NB4 (cell line): ENCODE results near the gene NOC4L.

ENCODE experiments used
- DNase-seq: peaks from one replicate; pipeline ENCODE4 v3.0.0; 2010; ENCODE audit warnings: low read depth
- H3K4me3 ChIP-seq: one replicate; pipeline ENCODE4 v1.5.1; 2011; ENCODE audit warnings: mild to moderate bottlenecking, low read depth, low read length, moderate library complexity
- MYC ChIP-seq: IDR thresholded peaks from 2 replicates; pipeline ENCODE4 v1.6.1; 2011; ENCODE audit warnings: low read depth, low read length
- POLR2A ChIP-seq: IDR thresholded peaks from 2 replicates; pipeline ENCODE4 v1.6.1; 2011; ENCODE audit warnings: mild to moderate bottlenecking; ENCODE audit not compliant: insufficient read length; ENCODE audit errors: extremely low read depth
- TF ChIP-seq, protein P1 (sequence below): IDR thresholded peaks from 2 replicates; pipeline ENCODE4 v1.6.1; 2011; ENCODE audit warnings: low read depth, low read length
- TF ChIP-seq, protein P2 (sequence below): IDR thresholded peaks from one replicate; pipeline ENCODE4 v1.5.1; 2012; ENCODE audit warnings: low read depth, low read length

The NOC4L gene

DNA sequence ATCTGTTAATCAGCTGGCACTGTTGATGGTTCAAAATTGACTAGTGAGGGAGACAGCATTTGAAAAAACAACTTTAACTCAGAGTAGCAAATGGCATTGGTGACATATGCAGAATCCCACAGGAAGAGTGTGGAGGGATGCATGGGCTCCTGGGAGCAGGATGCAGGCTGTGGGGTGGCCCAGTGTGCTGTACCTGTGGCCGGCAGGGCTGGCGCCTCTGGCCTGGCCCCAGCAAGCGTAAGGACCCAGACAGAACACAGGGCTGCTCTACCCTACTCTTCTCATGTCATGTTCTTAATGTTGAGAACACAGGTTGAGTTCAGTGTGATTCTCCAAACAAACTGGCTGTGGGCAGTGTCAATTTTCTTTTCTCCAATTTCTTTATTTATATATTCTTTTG lies 33.6 kb upstream of the NOC4L start:
- no peak overlapping the region for H3K4me3 ChIP-seq
- TF ChIP-seq POLR2A: no peak
- no peak for TF ChIP-seq MYC
- TF ChIP-seq, protein P1, sequence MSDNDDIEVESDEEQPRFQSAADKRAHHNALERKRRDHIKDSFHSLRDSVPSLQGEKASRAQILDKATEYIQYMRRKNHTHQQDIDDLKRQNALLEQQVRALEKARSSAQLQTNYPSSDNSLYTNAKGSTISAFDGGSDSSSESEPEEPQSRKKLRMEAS: no peak
- TF ChIP-seq, protein P2, sequence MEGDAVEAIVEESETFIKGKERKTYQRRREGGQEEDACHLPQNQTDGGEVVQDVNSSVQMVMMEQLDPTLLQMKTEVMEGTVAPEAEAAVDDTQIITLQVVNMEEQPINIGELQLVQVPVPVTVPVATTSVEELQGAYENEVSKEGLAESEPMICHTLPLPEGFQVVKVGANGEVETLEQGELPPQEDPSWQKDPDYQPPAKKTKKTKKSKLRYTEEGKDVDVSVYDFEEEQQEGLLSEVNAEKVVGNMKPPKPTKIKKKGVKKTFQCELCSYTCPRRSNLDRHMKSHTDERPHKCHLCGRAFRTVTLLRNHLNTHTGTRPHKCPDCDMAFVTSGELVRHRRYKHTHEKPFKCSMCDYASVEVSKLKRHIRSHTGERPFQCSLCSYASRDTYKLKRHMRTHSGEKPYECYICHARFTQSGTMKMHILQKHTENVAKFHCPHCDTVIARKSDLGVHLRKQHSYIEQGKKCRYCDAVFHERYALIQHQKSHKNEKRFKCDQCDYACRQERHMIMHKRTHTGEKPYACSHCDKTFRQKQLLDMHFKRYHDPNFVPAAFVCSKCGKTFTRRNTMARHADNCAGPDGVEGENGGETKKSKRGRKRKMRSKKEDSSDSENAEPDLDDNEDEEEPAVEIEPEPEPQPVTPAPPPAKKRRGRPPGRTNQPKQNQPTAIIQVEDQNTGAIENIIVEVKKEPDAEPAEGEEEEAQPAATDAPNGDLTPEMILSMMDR: no peak

DNA sequence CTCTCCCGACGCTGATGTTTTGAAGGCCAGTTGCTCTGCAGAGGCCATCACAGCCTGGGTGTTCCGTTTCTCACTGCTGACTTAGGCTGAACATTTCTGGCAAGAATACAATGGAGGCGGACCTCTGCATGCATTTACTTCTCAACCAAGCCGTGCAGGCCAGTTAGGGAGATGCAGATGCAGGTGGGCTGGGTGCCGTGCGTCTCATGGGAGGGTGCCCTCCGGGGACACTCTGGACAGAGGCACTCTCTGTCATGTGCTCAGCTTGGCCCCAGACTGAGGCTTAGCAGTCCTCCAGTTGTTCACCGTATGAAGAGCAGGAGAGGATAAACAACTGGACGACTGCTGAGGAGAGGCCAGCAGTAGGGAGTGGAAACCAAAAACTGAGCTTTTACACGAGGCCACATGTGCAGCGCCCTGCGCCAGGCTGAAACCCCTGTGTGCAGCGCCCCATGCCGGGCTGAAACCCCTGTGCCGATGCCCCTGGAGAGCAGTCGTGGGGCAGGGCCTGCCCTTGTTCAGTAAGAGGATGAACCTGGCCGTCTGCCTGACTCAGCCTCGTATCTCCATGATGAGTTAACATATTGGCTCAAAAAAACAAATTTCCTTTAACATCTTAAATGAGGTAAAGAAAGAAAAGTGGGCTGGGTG lies 32.5 kb upstream of the NOC4L start:
- DNase-seq: no peak
- TF ChIP-seq, protein P1: no peak
- TF ChIP-seq, protein P2: no peak
- TF ChIP-seq MYC: no peak
- no peak for TF ChIP-seq POLR2A
- H3K4me3 ChIP-seq: no peak overlapping the region

More for the DNA sequence above, 33.6 kb upstream of the NOC4L start:
- DNase-seq: no peak

DNA sequence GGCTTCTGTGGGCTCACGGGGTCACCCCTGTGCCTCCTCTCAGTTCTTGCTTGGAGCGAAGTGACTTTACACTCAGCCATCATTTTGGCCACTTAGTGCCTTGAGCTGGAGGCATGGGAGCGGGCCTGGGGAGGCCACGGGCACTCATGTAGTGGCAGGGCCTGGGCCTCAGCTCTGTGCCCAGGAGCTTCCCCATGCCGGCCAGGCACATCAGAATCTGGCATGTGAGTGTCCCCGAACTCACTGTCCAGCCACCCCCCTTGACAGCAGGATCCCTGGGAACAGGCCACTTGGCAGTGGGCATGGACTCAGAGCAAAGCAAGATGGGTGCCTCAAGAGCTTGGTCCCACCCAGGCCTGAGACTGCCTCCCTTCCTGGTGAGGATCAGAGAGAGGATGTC lies 29.6 kb upstream of the NOC4L start:
- DNase-seq: no peak
- H3K4me3 ChIP-seq: no peak overlapping the region
- no peak for TF ChIP-seq POLR2A
- TF ChIP-seq, protein P1: no peak
- no peak for TF ChIP-seq MYC
- TF ChIP-seq, protein P2: no peak

DNA sequence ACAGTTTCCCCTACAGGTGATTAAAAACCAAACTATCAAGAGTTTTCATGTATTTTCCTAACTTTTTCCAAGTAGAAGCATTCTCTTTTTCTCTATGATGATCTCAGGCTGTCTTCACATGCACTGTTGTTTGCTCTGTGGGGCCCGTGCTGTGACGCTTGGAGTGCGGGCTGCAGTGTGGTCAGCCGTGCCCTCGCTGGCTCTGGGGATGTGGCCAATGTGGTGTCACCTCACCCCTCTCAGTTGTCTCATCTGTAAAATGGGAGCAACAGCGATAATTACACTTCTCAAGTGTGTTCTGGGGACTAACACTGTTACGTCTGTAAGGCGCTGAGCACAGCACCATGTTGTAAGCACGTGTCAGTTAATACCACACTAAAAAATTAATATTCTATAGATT lies 28.8 kb upstream of the NOC4L start:
- DNase-seq: no peak
- TF ChIP-seq, protein P2: no peak
- TF ChIP-seq POLR2A (no peak), MYC (no peak)
- TF ChIP-seq, protein P1: no peak
- no peak overlapping the region for H3K4me3 ChIP-seq

DNA sequence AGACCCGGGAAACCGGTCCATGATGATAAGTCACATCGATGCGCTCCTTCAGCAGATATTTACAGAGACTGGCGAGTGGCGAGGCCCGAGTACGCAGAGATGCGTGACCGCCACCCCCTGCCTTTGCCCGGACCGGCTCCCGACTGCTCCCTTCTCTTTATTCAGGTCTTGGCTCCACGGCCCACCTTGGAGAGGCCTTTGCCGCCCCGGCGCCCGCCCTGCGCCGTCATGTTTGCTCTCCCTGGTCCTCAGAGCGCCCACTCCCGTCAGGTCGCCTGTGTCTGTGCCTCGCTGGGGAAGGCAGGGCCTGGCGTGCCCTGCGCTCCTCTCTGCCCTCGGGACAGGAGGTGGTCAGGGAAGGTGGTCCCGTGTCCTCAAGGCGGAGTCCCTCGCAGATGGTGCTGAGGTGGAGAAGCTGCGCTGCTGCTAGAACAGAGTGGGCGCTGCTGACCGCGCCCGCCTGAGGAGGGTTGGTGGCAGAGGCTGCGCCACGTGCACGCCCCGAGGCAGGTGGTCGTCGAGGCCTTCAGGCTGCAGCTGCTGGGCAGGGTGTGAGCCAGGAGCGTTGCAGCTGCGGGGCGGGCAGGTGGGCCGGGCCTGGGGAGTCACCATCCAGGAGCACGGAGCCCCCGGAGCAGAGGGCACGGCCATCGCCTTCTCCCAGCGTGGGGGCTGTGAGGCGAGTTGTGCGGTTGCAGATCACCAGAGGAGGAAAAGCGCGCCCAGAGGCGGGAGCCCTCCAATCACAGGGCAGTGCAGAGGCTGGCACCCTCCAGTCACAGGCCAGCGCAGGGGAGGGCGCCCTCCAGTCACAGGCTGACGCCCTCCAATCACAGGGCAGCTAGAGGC lies 27.3 kb upstream of the NOC4L start:
- DNase-seq: no peak
- TF ChIP-seq, protein P1: no peak
- no peak for TF ChIP-seq MYC
- no peak for TF ChIP-seq POLR2A
- no peak overlapping the region for H3K4me3 ChIP-seq

DNA sequence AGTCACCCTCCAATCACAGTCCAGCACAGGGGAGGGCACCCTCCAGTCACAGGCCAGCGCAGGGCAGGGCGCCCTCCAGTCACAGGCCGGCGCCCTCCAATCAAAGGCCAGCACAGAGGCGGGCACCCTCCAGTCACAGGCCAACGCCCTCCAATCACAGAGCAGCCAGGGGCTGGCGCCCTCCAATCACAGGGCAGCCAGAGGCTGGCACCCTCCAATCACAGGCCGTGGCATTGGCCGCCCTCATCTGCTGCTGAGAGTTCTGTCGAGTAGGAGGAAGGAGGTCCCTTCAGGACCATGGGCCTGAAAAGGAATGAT lies 26.7 kb upstream of the NOC4L start:
- no peak overlapping the region for H3K4me3 ChIP-seq
- TF ChIP-seq, protein P1: no peak
- TF ChIP-seq, protein P2: no peak
- no peak for TF ChIP-seq MYC
- no peak for TF ChIP-seq POLR2A
- DNase-seq: peak; percentile 38
